IMR-90 (cell line): ENCODE measurements around the gene ZNRF4. TPM values are rescaled to one million over a fixed set of nuclear protein-coding genes. Genes with fewer than 3 reads are reported as not detected.

Experiments
- ATAC-seq: fragments of 200-7000 bp; cut with Tn5 transposase; 2 replicates; pipeline ENCODE4 v1.9.1; 2020; ENCODE audit warnings: low read depth, mild to moderate bottlenecking, moderate library complexity
- BruUV-seq: library from RNA; stranded (reverse); fragments of 400-500 nt; replicated peaks from 2 replicates; lab custom pipeline; 2021; lab: Mats Ljungman, UMichigan
- CTCF ChIA-PET: fragments of 300-600 bp; formaldehyde crosslinking; extraction: SDS; loops from one replicate; lab custom pipeline; 2021; ENCODE audit warnings: antibody characterized with exemption; lab: Yijun Ruan, JAX
- POLR2A ChIA-PET: fragments of 300-600 bp; sonication (Branson Sonifier 250); formaldehyde crosslinking; loops from one replicate; lab custom pipeline; 2022; ENCODE audit warnings: antibody characterized with exemption; ENCODE audit not compliant: unreplicated experiment; lab: Charles Lee
- DNase-seq: peaks from one replicate; pipeline ENCODE4 v3.0.0; 2013
- H2AFZ ChIP-seq: replicated peaks from 2 replicates; pipeline ENCODE3; 2013; ENCODE audit warnings: low read length, mild to moderate bottlenecking; ENCODE audit not compliant: poor library complexity
- H2AK5ac ChIP-seq: 2 replicates; pipeline ENCODE4 v1.6.1; 2013; ENCODE audit warnings: low read depth, low read length, inconsistent platforms
- H2AK9ac ChIP-seq: replicated peaks from 2 replicates; pipeline ENCODE3; 2013; ENCODE audit warnings: mild to moderate bottlenecking, low read depth, low read length, moderate library complexity; ENCODE audit not compliant: poor library complexity
- H2BK120ac ChIP-seq: 2 replicates; pipeline ENCODE4 v1.6.1; 2013; ENCODE audit warnings: low read depth, low read length, inconsistent platforms
- H2BK15ac ChIP-seq: 3 replicates; pipeline ENCODE4 v1.6.1; 2013; ENCODE audit warnings: low read depth, low read length, inconsistent platforms
- H2BK20ac ChIP-seq: 2 replicates; pipeline ENCODE4 v1.6.1; 2013; ENCODE audit warnings: low read depth, mild to moderate bottlenecking, inconsistent platforms, low read length, moderate library complexity
- H2BK5ac ChIP-seq: 2 replicates; pipeline ENCODE4 v1.6.1; 2013; ENCODE audit warnings: mild to moderate bottlenecking, low read depth, low read length, inconsistent platforms; ENCODE audit not compliant: poor library complexity, severe bottlenecking
- H3K14ac ChIP-seq: replicated peaks from 2 replicates; pipeline ENCODE4 v1.6.1; 2013; ENCODE audit warnings: low read depth, low read length, inconsistent platforms
- H3K18ac ChIP-seq: 2 replicates; pipeline ENCODE4 v1.6.1; 2013; ENCODE audit warnings: low read depth, low read length, control low read depth
- H3K23ac ChIP-seq: 2 replicates; pipeline ENCODE4 v1.6.1; 2013; ENCODE audit warnings: low read depth, low read length, inconsistent platforms
- H3K27ac ChIP-seq: 2 replicates; pipeline ENCODE4 v1.5.1; 2013; ENCODE audit warnings: mild to moderate bottlenecking, control low read depth, low read length; ENCODE audit not compliant: insufficient read depth
- H3K27me3 ChIP-seq: 2 replicates; pipeline ENCODE4 v1.6.1; 2013; ENCODE audit warnings: low read length; ENCODE audit not compliant: control insufficient read depth, insufficient read depth
- H3K36me3 ChIP-seq: 2 replicates; pipeline ENCODE4 v1.6.1; 2013; ENCODE audit warnings: low read length, mixed read lengths; ENCODE audit not compliant: control insufficient read depth, insufficient read depth
- H3K4ac ChIP-seq: 2 replicates; pipeline ENCODE4 v1.6.1; 2013; ENCODE audit warnings: low read depth, low read length, inconsistent platforms
- H3K4me1 ChIP-seq: 2 replicates; pipeline ENCODE4 v1.6.1; 2013; ENCODE audit warnings: low read length, mixed read lengths; ENCODE audit not compliant: control insufficient read depth, insufficient read depth
- H3K4me2 ChIP-seq: 2 replicates; pipeline ENCODE4 v1.6.1; 2013; ENCODE audit warnings: low read depth, mild to moderate bottlenecking, control low read depth, low read length, moderate library complexity
- H3K4me3 ChIP-seq: 2 replicates; pipeline ENCODE4 v1.5.1; 2013; ENCODE audit warnings: low read depth, mild to moderate bottlenecking, control low read depth, low read length, moderate library complexity; ENCODE audit not compliant: insufficient read depth
- H3K56ac ChIP-seq: 2 replicates; pipeline ENCODE4 v1.6.1; 2013; ENCODE audit warnings: low read length, inconsistent platforms; ENCODE audit not compliant: insufficient read depth; ENCODE audit errors: extremely low read depth
- H3K79me1 ChIP-seq, 2 experiments: 2 replicates each; pipeline ENCODE4 v1.6.1; 2013; ENCODE audit warnings: low read length in 2 of 2, inconsistent platforms in 1 of 2, low read depth in 1 of 2
- H3K9ac ChIP-seq: 2 replicates; pipeline ENCODE4 v1.6.1; 2013; ENCODE audit warnings: low read depth, low read length, control low read depth
- H3K9me1 ChIP-seq: 2 replicates; pipeline ENCODE4 v1.6.1; 2013; ENCODE audit warnings: low read length, inconsistent platforms; ENCODE audit not compliant: insufficient read depth
- H3K9me3 ChIP-seq: 2 replicates; pipeline ENCODE4 v1.6.1; 2013; ENCODE audit warnings: low read length; ENCODE audit not compliant: control insufficient read depth, insufficient read depth
- H4K20me1 ChIP-seq: 2 replicates; pipeline ENCODE4 v1.6.1; 2013; ENCODE audit warnings: low read length, inconsistent platforms; ENCODE audit not compliant: insufficient read depth
- H4K5ac ChIP-seq: 2 replicates; pipeline ENCODE4 v1.6.1; 2013; ENCODE audit warnings: mild to moderate bottlenecking, low read depth, low read length, control low read depth
- H4K8ac ChIP-seq, 2 experiments: 2 replicates each; pipeline ENCODE4 v1.6.1; 2013; ENCODE audit warnings: low read depth in 2 of 2, low read length in 2 of 2, control low read depth in 1 of 2, inconsistent platforms in 1 of 2
- H4K91ac ChIP-seq: 2 replicates; pipeline ENCODE4 v1.6.1; 2013; ENCODE audit warnings: low read depth, low read length, inconsistent platforms; ENCODE audit not compliant: insufficient read depth
- BHLHE40 ChIP-seq: fragments of 150-350 bp; IDR thresholded peaks from 2 replicates; pipeline ENCODE4 v1.6.1; 2016; ENCODE audit warnings: mild to moderate bottlenecking, low read depth, low read length
- CEBPB ChIP-seq: IDR thresholded peaks from 2 replicates; pipeline ENCODE4 v1.6.1; 2012; ENCODE audit warnings: low read depth, low read length, improper control_type of control experiment
- CHD1 ChIP-seq: IDR thresholded peaks from 2 replicates; pipeline ENCODE4 v1.6.1; 2012; ENCODE audit warnings: low read depth, low read length, improper control_type of control experiment
- CTCF ChIP-seq: conservative IDR thresholded peaks from 2 replicates; pipeline ENCODE4 v1.5.1; 2012; ENCODE audit warnings: mild to moderate bottlenecking, low read depth, low read length, improper control_type of control experiment
- FOS ChIP-seq: fragments of 150-350 bp; IDR thresholded peaks from 2 replicates; pipeline ENCODE4 v1.6.1; 2016; ENCODE audit warnings: low read depth, low read length
- MAFK ChIP-seq: IDR thresholded peaks from 2 replicates; pipeline ENCODE4 v1.6.1; 2012; ENCODE audit warnings: low read depth, low read length, improper control_type of control experiment
- MAZ ChIP-seq: IDR thresholded peaks from 2 replicates; pipeline ENCODE4 v1.6.1; 2012; ENCODE audit warnings: low read depth, mild to moderate bottlenecking, low read length, improper control_type of control experiment, moderate library complexity, borderline replicate concordance
- MXI1 ChIP-seq: IDR thresholded peaks from 2 replicates; pipeline ENCODE4 v1.6.1; 2012; ENCODE audit warnings: low read depth, mild to moderate bottlenecking, low read length, moderate library complexity, borderline replicate concordance
- NFE2L2 ChIP-seq: fragments of 150-350 bp; IDR thresholded peaks from 2 replicates; pipeline ENCODE4 v1.6.1; 2016; ENCODE audit warnings: low read depth, mild to moderate bottlenecking, low read length
- POLR2A ChIP-seq: IDR thresholded peaks from 2 replicates; pipeline ENCODE4 v1.6.1; 2012; ENCODE audit warnings: mild to moderate bottlenecking, low read depth, low read length
- RAD21 ChIP-seq: IDR thresholded peaks from 2 replicates; pipeline ENCODE4 v1.6.1; 2012; ENCODE audit warnings: low read length, improper control_type of control experiment
- RCOR1 ChIP-seq: IDR thresholded peaks from 2 replicates; pipeline ENCODE4 v1.6.1; 2012; ENCODE audit warnings: mild to moderate bottlenecking, low read length, improper control_type of control experiment; ENCODE audit not compliant: insufficient replicate concordance
- RFX5 ChIP-seq: IDR thresholded peaks from 2 replicates; pipeline ENCODE4 v1.8.0; 2012; ENCODE audit warnings: low read depth, mild to moderate bottlenecking, low read length, moderate library complexity
- SMC3 ChIP-seq: fragments of 150-350 bp; IDR thresholded peaks from 2 replicates; pipeline ENCODE4 v1.6.1; 2016; ENCODE audit warnings: low read depth, mild to moderate bottlenecking, antibody characterized with exemption, low read length, moderate library complexity
- WGBS, 2 experiments: methylation state at CpG; one replicate each; pipeline versions ENCODE4 v1.1.5 to v1.1.7; 2013; ENCODE audit warnings: missing lambda C conversion rate in 2 of 2; ENCODE audit not compliant: insufficient read length in 1 of 2; ENCODE audit errors: extremely low coverage in 2 of 2; 5-methylcytosine and 5-hydroxymethylcytosine counted together
- dilution Hi-C: fragments of 300-500 bp; cut with HindIII; formaldehyde crosslinking; loops from one replicate; pipeline ENCODE4 v1.14.3; 2018; ENCODE audit warnings: low sequenced_read_pairs; ENCODE audit not compliant: unreplicated experiment
- in situ Hi-C: fragments of 300-500 bp; cut with MboI; formaldehyde crosslinking; loops from 3 replicates; pipeline ENCODE4 v1.14.3; 2019; ENCODE audit warnings: low sequenced_read_pairs, inconsistent platforms, mixed read lengths
- intact Hi-C: fragments of 100-400 bp; cut with micrococcal nuclease; formaldehyde crosslinking; loops from 2 replicates; pipeline ENCODE4 v1.10.0; 2022
- polyA plus RNA-seq, 3 experiments: library from polyadenylated mRNA; depleted of rRNA; stranded (reverse); fragments of >200 nt; gene quantifications; 2 replicates each; pipeline ENCODE4 v1.2.3, GENCODE V29; 2012; ENCODE audit warnings: low replicate concordance in 1 of 3
- total RNA-seq: library from RNA; depleted of rRNA; stranded (reverse); fragments of >200 nt; gene quantifications from 2 replicates; pipeline ENCODE4 v1.2.3, GENCODE V29; 2012
- TF ChIP-seq, protein P1 (sequence below): fragments of 150-350 bp; IDR thresholded peaks from 2 replicates; pipeline ENCODE4 v1.6.1; 2016; ENCODE audit warnings: low read depth, mild to moderate bottlenecking, low read length, moderate library complexity, borderline replicate concordance
- TF ChIP-seq, protein P2 (sequence below): fragments of 150-350 bp; IDR thresholded peaks from 2 replicates; pipeline ENCODE4 v1.6.1; 2017; ENCODE audit warnings: mild to moderate bottlenecking, antibody characterized with exemption, low read length, low read depth

The ZNRF4 gene
- total and polyA plus RNA-seq, 2 of the 4 experiments (the other 2 are of a cell fraction), result not detected

- Histone ChIP-seq H4K8ac (no peak overlapping the region), H2BK15ac (no peak overlapping the region), H2AK9ac (no peak overlapping the region), H2BK5ac (no peak overlapping the region), H4K91ac (no peak overlapping the region), H3K36me3 (no peaks in the 10 kb centered on the region), H2BK120ac (no peak overlapping the region), H4K20me1 (no peaks in the 10 kb centered on the region), H3K9ac (no peak overlapping the region), H3K9me3 (no peaks in the 10 kb centered on the region; the same call in 1 of the 2 replicates), H3K4ac (no peak overlapping the region), H3K27me3 (peaks cover 4% of the 10 kb centered on the region), H2BK20ac (no peak overlapping the region), H3K79me1 (no peaks in the 10 kb centered on the region), H3K4me2 (no peak overlapping the region), H3K27ac (no peak overlapping the region), H3K23ac (no peak overlapping the region), H3K4me1 (no peaks in the 10 kb centered on the region), H4K5ac (no peak overlapping the region), H3K9me1 (no peaks in the 10 kb centered on the region), H2AK5ac (no peak overlapping the region), H3K14ac (no peak overlapping the region), H2AFZ (no peak overlapping the region), H3K4me3 (no peak overlapping the region), H3K56ac (no peak overlapping the region), H3K18ac (no peak overlapping the region)
- intact Hi-C loops, result no loop called here
- BruUV-seq, result no TSS peak
- ATAC-seq (peak; percentile 44; the same call in 1 of the 2 replicates), DNase-seq (peak; percentile 49)
- 60% methylated on average over 1 of the region's 6 CpGs; no CpG with 5 or more reads in 1 of the 2 experiments for WGBS, 2 experiments
- dilution Hi-C loops, result no loop called here
- TF ChIP-seq POLR2A (no peak), NFE2L2 (no peak), CEBPB (no peak), RCOR1 (no peak), MAFK (no peak), SMC3 (no peak), MAZ (no peak), RFX5 (no peak), BHLHE40 (no peak), RAD21 (no peak), CTCF (no peak), MXI1 (no peak), FOS (no peak), CHD1 (no peak)
- TF ChIP-seq, protein P1, sequence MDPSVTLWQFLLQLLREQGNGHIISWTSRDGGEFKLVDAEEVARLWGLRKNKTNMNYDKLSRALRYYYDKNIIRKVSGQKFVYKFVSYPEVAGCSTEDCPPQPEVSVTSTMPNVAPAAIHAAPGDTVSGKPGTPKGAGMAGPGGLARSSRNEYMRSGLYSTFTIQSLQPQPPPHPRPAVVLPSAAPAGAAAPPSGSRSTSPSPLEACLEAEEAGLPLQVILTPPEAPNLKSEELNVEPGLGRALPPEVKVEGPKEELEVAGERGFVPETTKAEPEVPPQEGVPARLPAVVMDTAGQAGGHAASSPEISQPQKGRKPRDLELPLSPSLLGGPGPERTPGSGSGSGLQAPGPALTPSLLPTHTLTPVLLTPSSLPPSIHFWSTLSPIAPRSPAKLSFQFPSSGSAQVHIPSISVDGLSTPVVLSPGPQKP, result no peak
- TF ChIP-seq, protein P2, sequence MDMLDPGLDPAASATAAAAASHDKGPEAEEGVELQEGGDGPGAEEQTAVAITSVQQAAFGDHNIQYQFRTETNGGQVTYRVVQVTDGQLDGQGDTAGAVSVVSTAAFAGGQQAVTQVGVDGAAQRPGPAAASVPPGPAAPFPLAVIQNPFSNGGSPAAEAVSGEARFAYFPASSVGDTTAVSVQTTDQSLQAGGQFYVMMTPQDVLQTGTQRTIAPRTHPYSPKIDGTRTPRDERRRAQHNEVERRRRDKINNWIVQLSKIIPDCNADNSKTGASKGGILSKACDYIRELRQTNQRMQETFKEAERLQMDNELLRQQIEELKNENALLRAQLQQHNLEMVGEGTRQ, result no peak
- POLR2A ChIA-PET, result no interaction called here
- CTCF ChIA-PET, result no interaction called here
- in situ Hi-C loops, result no loop called here
These were observed 4.1 kb downstream of the ZNRF4 start for GRCh38 chr19:5459360-5459759.
